A673 (cell line): Measurements from ENCODE around the gene RGS7. TPM values are rescaled to one million over a fixed set of nuclear protein-coding genes. Genes with fewer than 3 reads are reported as not detected.

Experiments
- BruUV-seq: library from RNA; stranded (reverse); fragments of 400-500 nt; replicated peaks from 2 replicates; lab custom pipeline; 2021; lab: Mats Ljungman, UMichigan
- CTCF ChIA-PET: fragments of 300-600 bp; sonication (Branson Sonifier 250); formaldehyde crosslinking; loops from one replicate; lab custom pipeline; 2022; ENCODE audit warnings: antibody characterized with exemption; lab: Charles Lee
- POLR2A ChIA-PET: fragments of 300-600 bp; sonication (Branson Sonifier 250); formaldehyde crosslinking; loops from one replicate; lab custom pipeline; 2022; ENCODE audit warnings: antibody characterized with exemption; ENCODE audit not compliant: low non-redundant PET; lab: Charles Lee
- DNase-seq: peaks from one replicate; pipeline ENCODE4 v3.0.0-alpha.2; 2015; ENCODE audit warnings: low spot score
- H3K27ac ChIP-seq: fragments of 200-600 bp; sonication (generic); 2 replicates; pipeline ENCODE4 v1.5.1; 2016; ENCODE audit warnings: mixed run types, low read depth, mild to moderate bottlenecking, mixed read lengths, antibody characterized with exemption, low read length; ENCODE audit not compliant: poor library complexity, severe bottlenecking
- H3K27me3 ChIP-seq: fragments of 200-600 bp; sonication (generic); replicated peaks from 2 replicates; pipeline ENCODE4 v1.6.1; 2017; ENCODE audit warnings: mixed run types, low read depth, mild to moderate bottlenecking, mixed read lengths, antibody characterized with exemption, low read length; ENCODE audit not compliant: insufficient read depth, poor library complexity
- H3K36me3 ChIP-seq: fragments of 200-600 bp; sonication (generic); 2 replicates; pipeline ENCODE4 v1.6.1; 2016; ENCODE audit warnings: mixed run types, mild to moderate bottlenecking, mixed read lengths, antibody characterized with exemption, low read length; ENCODE audit not compliant: insufficient read depth, poor library complexity, severe bottlenecking
- H3K4me1 ChIP-seq: fragments of 200-600 bp; sonication (generic); 2 replicates; pipeline ENCODE4 v1.6.1; 2017; ENCODE audit warnings: mixed run types, mild to moderate bottlenecking, mixed read lengths, antibody characterized with exemption, low read length; ENCODE audit not compliant: insufficient read depth, poor library complexity, severe bottlenecking
- H3K4me3 ChIP-seq: fragments of 200-600 bp; sonication (generic); 2 replicates; pipeline ENCODE4 v1.5.1; 2016; ENCODE audit warnings: low read depth, mixed run types, mild to moderate bottlenecking, mixed read lengths, low read length; ENCODE audit not compliant: poor library complexity, severe bottlenecking
- H3K9me3 ChIP-seq: fragments of 200-600 bp; sonication (generic); 2 replicates; pipeline ENCODE4 v1.6.1; 2016; ENCODE audit warnings: mixed run types, low read depth, mild to moderate bottlenecking, mixed read lengths, antibody characterized with exemption, low read length; ENCODE audit not compliant: poor library complexity, severe bottlenecking
- CTCF ChIP-seq: fragments of 300-800, 200-600 bp; sonication (generic); conservative IDR thresholded peaks from 2 replicates; pipeline ENCODE4 v1.5.1; 2017; ENCODE audit warnings: low read depth, mild to moderate bottlenecking, antibody characterized with exemption, low read length, moderate library complexity, mixed read lengths
- EZH2 ChIP-seq: fragments of 200-600 bp; sonication (generic); IDR thresholded peaks from 2 replicates; pipeline ENCODE4 v1.6.1; 2017; ENCODE audit warnings: borderline replicate concordance, low read depth, mild to moderate bottlenecking, mixed read lengths, antibody characterized with exemption, low read length; ENCODE audit not compliant: poor library complexity, severe bottlenecking
- intact Hi-C: fragments of 100-400 bp; cut with micrococcal nuclease; formaldehyde crosslinking; loops from one replicate; pipeline ENCODE4 v1.10.0; 2022; ENCODE audit not compliant: unreplicated experiment
- total RNA-seq: library from RNA; stranded (reverse); gene quantifications from 2 replicates; pipeline ENCODE4 v1.2.3, GENCODE V29; 2021

RGS7 gene
- total RNA-seq, 1 experiment from 2014 or later: not detected

GRCh38 chr1:240925273-240925672 lies 431.7 kb downstream of the RGS7 start:
- BruUV-seq: no TSS peak
- H3K9me3 ChIP-seq: no peaks in the 10 kb centered on the region

GRCh38 chr1:240917976-240918375 lies 439.0 kb downstream of the RGS7 start:
- BruUV-seq: no TSS peak
- H3K9me3 ChIP-seq: no peaks in the 10 kb centered on the region
- no peak overlapping the region for H3K4me3 ChIP-seq
- DNase-seq: no peak
- POLR2A ChIA-PET: no interaction called here
- no peak overlapping the region for H3K27ac ChIP-seq
- no peak for TF ChIP-seq EZH2
- CTCF ChIA-PET: no interaction called here
- no peaks in the 10 kb centered on the region for H3K36me3 ChIP-seq
- H3K4me1 ChIP-seq: no peaks in the 10 kb centered on the region
- no peaks in the 10 kb centered on the region for H3K27me3 ChIP-seq
- intact Hi-C loops: no loop called here

More at GRCh38 chr1:240925273-240925672, 431.7 kb downstream of the RGS7 start:
- CTCF ChIA-PET: no interaction called here
- no peaks in the 10 kb centered on the region for H3K36me3 ChIP-seq
- no peak for DNase-seq
- POLR2A ChIA-PET: no interaction called here
- TF ChIP-seq EZH2: no peak
- TF ChIP-seq CTCF: no peak
- H3K27me3 ChIP-seq: no peaks in the 10 kb centered on the region
- H3K27ac ChIP-seq: no peak overlapping the region
- no peak overlapping the region for H3K4me3 ChIP-seq
- intact Hi-C loops: no loop called here
- H3K4me1 ChIP-seq: no peaks in the 10 kb centered on the region

GRCh38 chr1:240914506-240914905 lies 442.5 kb downstream of the RGS7 start:
- TF ChIP-seq CTCF (no peak), EZH2 (no peak)
- Histone ChIP-seq H3K4me1 (no peaks in the 10 kb centered on the region), H3K9me3 (no peaks in the 10 kb centered on the region), H3K27ac (no peak overlapping the region), H3K36me3 (no peaks in the 10 kb centered on the region), H3K4me3 (no peak overlapping the region), H3K27me3 (no peaks in the 10 kb centered on the region)
- ChIA-PET POLR2A (no interaction called here), CTCF (no interaction called here)
- intact Hi-C loops: no loop called here
- BruUV-seq: no TSS peak
- DNase-seq: no peak

GRCh38 chr1:240912821-240913220 lies 444.2 kb downstream of the RGS7 start:
- H3K4me3 ChIP-seq: no peak overlapping the region
- no peaks in the 10 kb centered on the region for H3K9me3 ChIP-seq
- no peak overlapping the region for H3K27ac ChIP-seq
- H3K4me1 ChIP-seq: no peaks in the 10 kb centered on the region
- CTCF ChIA-PET: no interaction called here
- TF ChIP-seq EZH2: no peak
- no peak for TF ChIP-seq CTCF
- H3K36me3 ChIP-seq: no peaks in the 10 kb centered on the region
- POLR2A ChIA-PET: no interaction called here
- BruUV-seq: no TSS peak
- no peaks in the 10 kb centered on the region for H3K27me3 ChIP-seq
- DNase-seq: no peak
- intact Hi-C loops: no loop called here
